ENCODE data around the gene CHAT.

CHAT gene

DNA sequence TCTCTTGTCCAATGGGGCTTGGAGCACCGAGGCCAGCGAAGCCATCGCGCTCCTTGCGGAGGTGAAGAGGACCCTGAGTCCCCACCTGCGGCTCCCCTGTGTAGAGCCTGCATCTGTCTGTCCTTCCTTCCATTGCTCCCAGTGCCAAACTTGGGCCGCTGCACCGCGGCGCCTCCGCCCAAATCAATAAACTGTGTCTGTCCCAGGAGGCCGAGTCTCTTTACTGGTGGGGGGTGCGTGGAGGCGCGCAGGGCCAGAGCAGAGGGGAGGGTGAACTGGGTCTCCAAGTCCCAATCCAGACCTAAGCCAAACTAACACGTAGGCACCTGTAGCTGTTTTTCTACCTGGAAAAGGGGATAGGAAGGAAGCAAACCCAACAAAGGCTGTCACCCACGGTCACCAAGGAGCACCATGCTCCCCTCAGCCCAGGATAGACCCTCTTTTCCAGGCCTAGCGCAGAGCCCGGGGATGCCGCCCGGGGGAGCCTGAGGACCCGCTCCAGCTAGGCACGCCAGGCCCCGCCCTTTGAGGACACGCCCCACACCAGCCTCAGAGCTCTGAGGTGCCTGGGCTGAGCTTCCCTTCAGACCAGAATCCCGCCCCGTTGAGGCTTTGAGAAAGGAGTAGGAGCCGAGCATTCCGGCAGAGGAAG lies 1.2 kb upstream of the CHAT start:
- no peak for DNase-seq

DNA sequence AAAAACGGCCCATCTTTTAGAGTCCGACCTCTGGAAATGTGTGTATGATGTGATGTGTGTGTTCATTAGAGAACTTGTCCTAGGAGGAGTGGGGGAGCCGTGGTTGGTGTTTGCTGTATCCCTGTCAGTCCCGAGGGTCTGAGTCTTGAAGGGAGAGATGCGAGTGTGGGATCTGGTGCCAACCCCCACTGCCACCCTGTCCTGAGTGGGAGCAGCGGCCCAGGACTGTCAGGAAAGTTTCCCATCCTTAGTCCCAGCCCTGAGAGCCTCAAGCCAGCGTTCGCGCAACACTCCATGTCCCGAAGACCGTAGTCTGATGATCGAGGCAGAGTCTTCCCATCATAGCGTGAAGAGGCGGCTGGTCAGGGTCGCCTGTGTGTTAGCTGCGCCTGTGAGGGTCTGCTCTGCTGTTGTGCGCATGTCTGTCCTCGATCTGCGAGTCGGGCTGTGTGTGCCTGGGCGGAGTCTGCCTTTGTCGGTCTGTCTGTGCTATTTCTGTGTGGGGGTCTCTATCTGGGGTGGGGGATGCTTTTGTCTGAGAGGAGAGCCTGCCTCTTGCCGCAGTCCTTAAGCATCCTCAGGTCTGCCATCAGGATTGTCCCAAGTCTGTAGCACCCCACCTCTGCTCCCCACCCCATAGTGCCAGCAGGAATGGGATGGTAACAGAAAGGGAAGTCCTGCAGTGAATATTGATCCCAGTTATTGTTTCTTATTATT lies 514 bp upstream of the CHAT start:
- DNase-seq: no peak

DNA sequence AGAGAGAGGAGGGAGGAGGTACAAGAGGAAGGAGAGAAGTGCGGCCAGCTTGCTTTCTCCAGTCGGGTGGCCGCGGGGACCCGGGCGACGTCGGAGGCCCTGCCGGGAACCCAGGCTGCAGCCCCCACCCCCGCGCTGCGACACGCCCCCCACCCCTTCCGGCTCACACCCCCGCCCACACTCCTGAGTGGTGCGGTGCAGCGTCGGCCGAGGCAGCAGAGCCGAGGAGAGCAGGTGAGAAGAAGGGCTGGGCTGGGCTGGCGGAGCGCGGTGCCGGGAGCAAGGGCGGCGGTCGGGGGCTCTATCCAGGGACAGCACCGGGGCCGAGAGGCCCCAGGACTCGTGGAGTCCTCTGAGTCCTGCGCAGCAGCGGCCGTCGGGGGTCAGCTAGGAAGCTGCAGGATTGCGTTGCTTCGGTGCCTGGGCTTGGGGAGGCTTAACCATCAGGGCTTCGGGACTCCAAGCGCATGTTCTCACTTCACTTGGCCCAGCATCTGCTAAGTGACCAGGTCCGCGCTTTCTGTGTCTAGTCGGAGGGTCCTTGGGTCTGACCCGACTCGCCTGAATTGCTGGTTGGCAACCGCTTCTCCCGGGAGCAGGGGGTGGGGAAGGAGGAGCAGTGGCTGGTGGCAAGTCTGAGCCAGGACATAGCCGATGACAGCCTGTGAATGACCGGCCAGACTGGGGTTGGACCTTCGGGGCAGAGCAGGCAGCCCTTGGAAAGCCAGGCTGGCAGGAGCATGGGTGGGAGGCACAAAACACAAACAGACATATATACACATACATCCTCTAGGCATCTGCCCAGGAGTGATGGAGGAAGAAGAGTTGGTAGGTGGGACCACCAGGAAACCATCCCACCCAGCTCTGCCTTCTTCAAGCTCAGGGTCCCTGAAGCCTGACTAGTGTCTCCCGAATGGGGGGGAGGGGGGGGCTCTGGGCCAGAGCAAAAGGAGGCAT lies 683 bp downstream of the CHAT start:
- no peak for DNase-seq

DNA sequence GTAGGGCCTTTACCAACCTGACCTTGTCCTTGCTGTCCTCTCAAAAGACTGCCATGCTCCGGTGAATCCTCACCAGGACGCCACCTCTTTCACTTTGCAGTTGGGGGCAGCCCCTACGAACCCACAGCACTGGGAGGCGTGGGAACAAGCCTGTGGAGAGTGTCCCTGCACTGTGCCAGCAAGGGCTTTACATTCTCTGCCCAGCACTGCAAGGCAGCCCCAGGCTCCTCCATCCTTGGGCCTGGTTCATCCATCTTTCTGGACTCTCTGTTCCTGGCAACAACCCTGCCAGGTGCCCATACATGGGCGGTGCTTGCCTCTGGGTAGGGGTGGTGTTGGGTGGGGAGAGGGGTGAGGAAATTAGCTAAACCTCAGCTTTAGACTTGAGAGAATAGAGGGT lies 1.4 kb downstream of the CHAT start:
- DNase-seq: no peak

DNA sequence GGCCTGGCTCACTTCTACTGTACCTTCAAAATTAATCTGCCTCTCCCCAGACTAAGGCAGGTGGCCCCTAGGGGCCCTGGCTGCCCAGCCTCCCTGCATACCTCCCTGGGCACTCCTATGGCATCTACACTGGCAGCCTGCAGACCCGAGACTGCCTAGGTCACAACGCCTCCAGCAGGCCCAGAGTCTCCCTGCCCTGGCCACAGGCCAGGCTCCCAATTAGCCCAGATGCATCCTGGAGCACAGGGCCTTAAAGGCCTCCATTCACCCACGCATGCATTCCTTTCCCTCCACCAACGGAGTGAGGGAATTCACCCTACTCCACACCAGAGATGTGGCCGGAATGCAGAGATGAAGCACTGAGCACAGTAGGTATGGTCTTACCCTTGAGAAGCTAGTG lies 1.9 kb downstream of the CHAT start:
- DNase-seq: no peak

DNA sequence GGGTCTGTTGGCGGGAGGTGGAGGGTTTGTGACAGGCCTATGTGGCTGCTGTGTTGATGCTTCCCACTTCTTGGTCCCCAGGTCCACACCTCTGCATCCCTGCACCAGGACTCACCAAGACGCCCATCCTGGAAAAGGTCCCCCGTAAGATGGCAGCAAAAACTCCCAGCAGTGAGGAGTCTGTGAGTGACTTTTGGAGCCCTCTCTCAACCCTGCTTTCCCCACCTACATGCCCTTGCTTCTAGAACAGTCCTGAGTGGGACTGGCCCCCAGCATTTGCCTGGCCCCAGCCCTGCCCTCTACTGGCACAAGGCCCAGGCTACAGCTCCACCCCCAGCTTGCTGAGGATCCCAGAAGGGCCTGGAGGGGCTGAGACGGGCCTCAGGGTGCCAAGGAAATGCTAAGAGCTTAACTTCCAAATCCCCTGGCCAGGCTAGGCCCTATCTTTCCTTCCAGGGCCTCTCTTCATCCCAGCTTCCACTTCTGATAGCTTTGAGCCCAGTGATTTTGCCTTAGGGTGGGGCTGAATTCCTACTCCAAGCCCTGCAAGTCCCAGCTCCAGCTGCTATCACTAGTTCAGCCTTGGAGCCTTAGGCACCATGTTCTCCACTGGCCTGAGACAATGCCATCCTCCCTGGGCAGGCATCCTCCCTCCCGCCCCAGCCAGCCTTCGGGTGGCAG lies 2.7 kb downstream of the CHAT start:
- no peak for DNase-seq

DNA sequence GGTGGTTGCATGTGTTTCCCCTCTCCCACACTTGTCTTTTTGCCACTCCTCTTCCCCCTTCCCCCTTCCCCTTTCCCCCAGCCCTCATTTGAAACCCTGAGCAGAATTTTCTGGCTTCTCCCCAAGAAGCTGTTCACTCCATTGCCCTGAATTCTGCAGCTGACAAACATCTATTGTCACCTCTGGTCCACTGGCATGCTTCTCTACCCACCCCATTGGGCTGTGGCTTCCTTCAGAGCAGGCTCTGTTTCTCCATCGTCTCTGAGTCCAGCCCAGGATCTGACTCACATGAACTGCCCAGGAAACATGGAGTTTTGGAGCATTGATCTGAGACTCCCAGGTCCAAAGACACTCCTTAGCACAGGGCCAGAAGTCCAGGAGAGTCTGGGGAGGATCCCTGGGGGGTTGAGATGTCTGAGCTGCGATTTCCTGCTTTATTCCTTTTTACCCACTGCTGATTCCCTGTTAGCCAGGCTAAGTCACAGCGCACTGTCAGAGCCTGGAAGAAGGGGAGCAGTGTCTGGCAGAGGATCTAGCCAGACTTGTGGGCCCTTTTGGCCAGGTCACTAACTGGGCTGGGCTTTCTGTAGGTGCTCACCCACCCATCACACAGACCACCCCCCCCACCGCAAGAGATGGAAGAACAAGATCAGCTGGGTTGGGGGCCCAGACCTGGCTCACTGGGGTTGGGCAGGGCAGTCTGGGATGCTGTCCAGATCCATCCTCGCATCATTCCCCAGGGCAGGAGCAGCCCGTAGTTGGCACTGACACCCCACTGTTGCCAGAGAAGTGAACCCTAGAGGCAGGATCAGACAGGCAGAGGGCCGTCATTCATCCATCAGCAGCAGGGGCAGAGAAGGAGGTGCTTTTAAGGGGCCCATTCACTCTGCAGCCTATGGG lies 3.5 kb downstream of the CHAT start:
- no peak for DNase-seq

DNA sequence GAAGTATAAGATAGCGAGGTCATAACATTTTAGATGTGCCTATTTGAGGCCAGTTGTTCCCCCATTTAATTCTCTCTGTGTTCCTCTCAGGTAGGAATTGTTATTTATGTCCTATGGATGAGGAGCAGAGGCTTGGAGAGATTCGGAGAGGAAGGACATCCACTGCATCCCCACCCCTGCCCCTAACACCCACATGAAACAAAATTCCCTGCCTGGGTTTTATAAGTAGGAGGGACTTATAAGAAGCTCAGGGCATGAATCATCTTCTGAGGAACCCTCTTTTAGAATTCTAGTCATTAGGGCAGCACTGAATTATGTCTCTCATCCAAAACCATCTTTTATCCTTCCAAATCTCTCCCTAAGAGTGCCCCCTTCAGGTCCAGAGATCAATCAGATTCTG lies 5.0 kb downstream of the CHAT start:
- DNase-seq: no peak

DNA sequence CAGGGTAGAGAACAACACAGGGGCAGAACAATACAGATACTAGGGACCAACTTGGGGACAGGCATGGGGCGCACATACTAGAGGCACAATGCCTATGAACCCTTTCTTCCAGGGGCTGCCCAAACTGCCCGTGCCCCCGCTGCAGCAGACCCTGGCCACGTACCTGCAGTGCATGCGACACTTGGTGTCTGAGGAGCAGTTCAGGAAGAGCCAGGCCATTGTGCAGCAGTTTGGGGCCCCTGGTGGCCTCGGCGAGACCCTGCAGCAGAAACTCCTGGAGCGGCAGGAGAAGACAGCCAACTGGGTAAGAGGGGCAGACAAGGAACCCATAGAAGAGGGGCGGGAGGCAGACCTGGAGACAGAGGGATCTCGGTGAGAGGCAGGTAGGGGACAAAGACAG lies 5.8 kb downstream of the CHAT start:
- no peak for DNase-seq

DNA sequence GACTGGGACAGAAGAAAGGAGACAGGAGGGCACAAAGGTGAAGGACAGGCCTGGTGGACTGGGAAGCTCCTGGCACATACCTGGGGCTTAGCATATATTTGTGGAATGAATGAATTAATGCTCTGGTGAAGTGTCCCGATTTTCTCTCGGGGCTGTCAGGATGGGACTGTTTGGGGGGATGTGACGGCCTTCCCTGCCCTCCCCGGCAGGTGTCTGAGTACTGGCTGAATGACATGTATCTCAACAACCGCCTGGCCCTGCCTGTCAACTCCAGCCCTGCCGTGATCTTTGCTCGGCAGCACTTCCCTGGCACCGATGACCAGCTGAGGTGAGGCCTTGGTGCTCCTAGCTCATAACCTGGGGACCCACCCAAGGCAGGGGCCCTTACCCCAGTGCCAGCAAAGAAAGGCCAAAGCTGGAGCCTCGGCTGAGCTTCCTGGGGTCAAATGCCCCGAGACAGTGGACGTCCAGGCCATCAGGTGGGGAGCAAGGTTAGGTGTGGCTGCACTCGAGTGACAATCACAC lies 6.5 kb downstream of the CHAT start:
- DNase-seq: no peak

DNA sequence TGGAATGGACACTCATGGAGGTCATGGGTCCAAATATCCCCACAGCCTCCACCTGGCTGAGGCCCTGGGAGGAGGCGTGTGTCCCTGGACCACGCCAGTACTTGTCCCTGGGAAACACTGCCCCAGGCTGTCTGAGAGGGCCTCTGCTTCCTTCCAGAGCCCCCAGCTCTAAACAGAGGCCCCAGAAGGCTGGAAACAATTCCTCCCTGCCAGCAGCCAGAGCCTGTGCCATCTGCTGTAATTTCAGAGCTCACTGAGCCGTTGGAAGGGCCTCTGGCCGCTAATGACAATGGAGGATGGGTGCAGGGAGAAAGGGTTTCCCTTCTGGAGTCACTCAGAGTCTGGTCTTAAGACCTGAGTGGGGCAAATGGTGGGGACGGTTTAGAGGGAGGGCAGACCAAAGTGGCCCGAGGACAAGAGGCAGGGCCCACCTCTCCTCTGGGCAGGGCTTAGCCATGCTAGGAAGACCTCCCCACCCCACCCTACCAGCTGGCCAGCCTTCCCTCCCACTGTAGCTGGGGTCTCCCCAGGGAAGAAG lies 7.1 kb downstream of the CHAT start:
- DNase-seq: no peak

DNA sequence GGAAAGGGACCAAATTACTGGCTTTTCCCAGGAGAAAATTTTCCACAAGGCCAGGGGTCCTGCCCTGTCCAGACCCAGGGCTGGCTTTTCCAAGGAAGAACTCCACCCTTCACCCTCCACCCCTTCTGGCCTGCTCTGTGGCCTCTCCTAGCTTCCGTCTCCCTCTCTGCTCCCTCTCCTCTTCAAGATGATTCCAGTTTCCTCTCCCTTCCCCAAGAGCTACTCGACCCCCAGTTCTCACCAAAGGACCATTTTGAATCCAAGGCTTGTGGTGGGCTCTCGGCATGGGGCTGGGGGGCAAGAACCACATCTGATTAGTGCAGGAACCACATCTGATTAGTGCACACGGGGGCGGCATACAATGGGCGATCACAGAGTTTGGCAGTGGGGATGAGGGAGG lies 7.7 kb downstream of the CHAT start:
- DNase-seq: no peak

DNA sequence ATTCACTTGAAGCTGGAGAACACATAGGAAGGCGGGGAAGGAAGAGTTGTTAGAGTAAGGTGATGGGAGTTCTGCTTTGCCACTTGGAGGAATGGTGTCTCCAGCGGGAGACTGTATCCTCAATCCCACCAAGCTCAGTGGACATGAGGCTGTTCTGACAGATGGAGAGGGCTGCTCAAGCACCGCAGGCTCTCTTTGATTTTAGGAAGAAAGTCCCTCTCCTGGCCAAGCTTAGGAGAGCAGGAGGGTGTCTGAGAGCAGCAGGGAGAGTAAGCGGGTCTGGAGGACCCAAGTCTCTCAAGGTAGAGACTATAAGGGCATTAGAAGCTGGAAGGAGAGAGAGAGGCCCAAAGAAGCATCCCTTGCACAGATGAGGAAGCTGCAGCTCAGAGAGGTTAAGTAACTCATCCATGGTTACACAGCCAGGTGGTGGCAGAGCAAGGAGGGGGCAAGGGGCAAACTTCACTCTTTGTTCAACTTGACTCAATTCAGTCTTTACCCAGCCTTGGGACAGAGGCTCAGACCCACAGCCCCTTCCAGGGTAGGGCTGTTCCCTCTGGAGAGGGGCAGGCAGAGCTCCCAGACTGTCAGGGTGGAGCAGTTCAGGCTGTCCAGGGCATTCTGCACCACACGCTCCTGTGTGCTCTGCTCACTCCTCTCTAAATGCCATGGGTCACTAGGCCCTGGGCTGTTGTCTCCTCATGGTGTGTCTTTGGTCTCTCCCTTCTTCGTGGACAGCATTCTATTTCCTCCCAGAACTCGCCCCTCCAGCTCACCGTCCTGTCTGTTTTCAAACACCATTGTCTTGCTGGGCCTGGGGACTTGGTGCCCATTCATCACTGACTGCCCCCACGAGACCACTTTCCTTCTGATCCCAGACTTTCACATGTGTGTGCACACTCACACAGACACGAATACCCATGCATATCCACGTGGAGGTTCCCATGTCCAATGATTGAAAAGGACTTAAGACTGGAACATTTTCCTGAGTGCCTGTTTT lies 8.9 kb downstream of the CHAT start:
- DNase-seq: no peak

DNA sequence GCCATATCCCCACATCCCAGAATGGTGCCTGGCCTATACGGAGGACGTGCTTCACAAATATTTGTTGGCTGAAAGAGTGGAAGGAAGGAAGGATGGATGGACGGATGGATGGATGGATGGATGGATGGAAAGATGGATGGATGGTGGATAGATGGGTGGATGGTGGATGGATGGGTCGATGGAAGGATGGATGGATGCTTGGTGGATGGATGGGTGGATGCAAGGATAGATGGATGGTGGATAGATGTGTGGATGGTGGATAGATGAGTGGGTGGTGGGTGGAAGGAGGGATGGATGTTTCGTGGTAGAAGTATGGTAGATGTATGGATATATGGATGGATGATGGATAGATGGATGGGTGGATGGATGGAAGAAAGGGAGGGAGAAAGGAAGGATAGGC lies 10.8 kb downstream of the CHAT start:
- no peak for DNase-seq

DNA sequence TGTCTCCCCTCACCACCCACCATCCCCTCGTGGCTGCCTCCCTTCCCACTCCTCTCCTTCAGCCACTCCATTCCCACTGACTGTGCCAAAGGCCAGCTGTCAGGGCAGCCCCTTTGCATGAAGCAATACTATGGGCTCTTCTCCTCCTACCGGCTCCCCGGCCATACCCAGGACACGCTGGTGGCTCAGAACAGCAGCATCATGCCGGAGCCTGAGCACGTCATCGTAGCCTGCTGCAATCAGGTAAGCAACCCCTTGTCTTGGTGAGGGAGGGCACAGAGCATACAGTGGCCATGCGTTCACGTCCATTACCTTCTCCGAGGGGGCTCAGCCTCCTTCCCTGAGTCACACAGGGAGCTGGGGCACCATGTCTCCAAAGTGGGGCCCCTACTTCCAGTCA lies 11.6 kb downstream of the CHAT start:
- DNase-seq: no peak

DNA sequence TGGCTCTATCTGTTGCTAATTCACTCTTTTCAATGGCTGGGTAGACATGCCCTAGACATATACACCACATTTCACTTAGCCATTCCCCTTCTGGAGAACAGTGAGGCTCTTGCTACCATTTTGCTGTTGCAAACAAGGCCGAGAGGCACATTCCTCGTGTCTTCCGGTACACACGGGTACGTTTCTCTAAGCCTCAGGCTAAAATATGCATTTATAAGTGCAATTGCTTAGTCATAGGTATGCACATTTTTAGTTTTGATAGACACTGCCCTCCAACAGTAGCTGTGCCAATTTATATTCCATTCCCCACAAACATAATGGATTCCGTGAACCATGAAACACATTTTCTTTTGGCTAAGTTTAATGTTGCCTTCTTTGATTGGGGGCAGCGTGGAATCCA lies 13.2 kb downstream of the CHAT start:
- DNase-seq: no peak

DNA sequence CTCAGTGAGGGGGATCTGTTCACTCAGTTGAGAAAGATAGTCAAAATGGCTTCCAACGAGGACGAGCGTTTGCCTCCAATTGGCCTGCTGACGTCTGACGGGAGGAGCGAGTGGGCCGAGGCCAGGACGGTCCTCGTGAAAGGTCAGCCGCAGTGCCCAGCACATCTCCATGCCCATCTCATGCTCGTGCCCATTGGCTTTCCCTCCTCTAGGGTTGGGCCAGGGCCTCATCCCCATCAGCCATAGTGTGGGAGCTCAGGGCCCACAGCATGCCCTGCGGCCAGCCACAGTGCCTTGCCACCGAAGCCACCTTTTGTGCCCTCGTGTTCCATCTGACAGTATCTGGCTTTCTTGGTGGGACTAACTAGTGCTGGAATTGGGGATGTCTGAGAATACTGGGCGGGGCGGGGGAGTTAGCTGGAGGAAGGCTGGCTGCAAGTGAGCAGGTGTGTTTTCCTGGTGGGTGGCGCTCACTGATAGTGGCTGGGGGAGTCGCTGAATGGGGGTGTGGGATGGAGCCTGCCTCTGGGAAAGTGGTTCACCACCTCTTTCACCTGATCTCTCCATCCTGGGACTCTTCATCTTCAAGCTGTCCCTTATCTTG lies 13.9 kb downstream of the CHAT start:
- DNase-seq: no peak

DNA sequence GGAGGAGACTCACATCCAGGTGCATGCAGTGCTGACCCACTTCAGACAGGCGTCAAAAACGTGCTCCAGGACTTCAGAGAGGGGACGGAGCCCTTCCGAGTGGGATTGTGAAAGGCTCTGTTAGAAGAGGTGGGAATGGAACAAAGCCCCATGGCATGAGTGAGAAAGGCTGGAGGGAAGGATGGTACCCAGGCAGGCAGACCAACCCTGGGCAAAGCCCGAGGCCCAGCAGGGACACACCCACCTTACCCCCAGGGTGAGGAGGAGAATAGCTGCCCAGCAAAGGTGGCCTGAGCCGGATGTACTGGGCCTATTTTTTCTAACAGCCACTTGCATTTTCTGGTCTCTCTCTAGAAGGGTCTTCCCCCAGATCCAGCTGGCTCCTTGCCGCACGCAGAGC lies 14.8 kb downstream of the CHAT start:
- no peak for DNase-seq

DNA sequence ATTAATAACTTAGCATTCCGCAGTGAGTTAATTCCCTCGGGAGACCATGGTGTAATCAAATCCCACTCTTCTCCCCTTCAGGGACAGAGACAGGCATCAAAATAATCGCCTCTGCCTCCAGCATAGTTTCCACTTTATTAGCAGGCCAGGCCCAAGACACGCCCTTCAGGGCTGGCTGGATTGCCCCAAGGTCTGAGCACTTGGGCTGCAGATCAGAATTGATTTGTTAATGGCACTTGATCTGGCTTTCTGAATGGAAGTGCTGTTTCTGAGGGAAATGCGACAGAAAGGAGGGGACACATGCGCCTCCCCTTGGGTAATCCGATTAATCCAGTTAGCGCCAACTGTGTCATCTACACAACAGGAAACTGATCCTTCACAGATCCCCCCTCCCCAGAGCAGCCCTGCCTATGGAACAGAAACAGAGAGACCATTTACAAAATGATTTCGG lies 15.6 kb downstream of the CHAT start:
- DNase-seq: no peak

DNA sequence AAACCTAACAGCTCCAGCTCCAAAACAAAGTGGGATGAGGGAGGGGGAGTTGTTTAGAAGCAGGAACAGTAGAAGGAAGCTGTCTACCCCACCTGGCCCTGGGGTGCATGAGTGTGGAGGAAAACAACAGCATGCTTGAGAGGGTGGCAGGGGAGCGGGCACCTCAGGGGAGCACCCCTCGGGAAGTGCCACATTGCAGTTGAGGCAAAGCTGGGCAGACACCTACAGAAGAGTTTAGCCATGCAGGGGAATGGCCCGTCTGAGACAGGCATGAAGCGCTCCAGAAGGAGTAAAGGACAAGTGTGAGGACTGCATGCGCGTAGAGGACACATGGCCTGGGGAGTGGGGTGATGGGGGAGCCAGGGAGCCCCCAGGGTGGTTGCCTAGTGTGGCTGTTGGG lies 18.1 kb downstream of the CHAT start:
- DNase-seq: no peak
